Neural progenitor cell (in vitro differentiated cells): ENCODE measurements around the gene ACAA1. TPM values are rescaled to one million over a fixed set of nuclear protein-coding genes. Genes with fewer than 3 reads are reported as not detected.

Experiments used
- DNase-seq: peaks from one replicate; pipeline ENCODE4 v3.0.0-alpha.2; 2016; ENCODE audit warnings: low spot score
- H2AFZ ChIP-seq: fragments of 200-600 bp; sonication (generic); replicated peaks from 2 replicates; pipeline ENCODE4 v1.6.1; 2016; ENCODE audit warnings: antibody characterized with exemption
- H3F3A ChIP-seq: fragments of 200-600 bp; sonication (generic); 2 replicates; pipeline ENCODE4 v1.6.1; 2016; ENCODE audit warnings: antibody characterized with exemption, low read depth
- H3K27ac ChIP-seq: fragments of 200-600 bp; sonication (generic); 2 replicates; pipeline ENCODE4 v1.5.1; 2016; ENCODE audit warnings: mild to moderate bottlenecking
- H3K27me3 ChIP-seq: fragments of 200-600 bp; sonication (generic); 2 replicates; pipeline ENCODE4 v1.6.1; 2016; ENCODE audit warnings: mild to moderate bottlenecking, moderate library complexity
- H3K36me3 ChIP-seq: fragments of 200-600 bp; sonication (generic); 2 replicates; pipeline ENCODE4 v1.5.1; 2016
- H3K4me1 ChIP-seq: fragments of 200-600 bp; sonication (generic); 2 replicates; pipeline ENCODE4 v1.6.1; 2016; ENCODE audit warnings: mixed run types
- H3K4me2 ChIP-seq: fragments of 200-600 bp; sonication (generic); 2 replicates; pipeline ENCODE4 v1.6.1; 2016
- H3K4me3 ChIP-seq: fragments of 200-600 bp; sonication (generic); 2 replicates; pipeline ENCODE4 v1.5.1; 2016
- H3K79me2 ChIP-seq: fragments of 200-600 bp; sonication (generic); 2 replicates; pipeline ENCODE4 v1.6.1; 2016; ENCODE audit warnings: low read depth
- H3K9ac ChIP-seq: fragments of 200-600 bp; sonication (generic); 2 replicates; pipeline ENCODE4 v1.6.1; 2016
- H3K9me3 ChIP-seq: fragments of 200-600 bp; sonication (generic); 2 replicates; pipeline ENCODE4 v1.5.1; 2016; ENCODE audit warnings: low read depth
- H4K20me1 ChIP-seq: fragments of 200-600 bp; sonication (generic); 2 replicates; pipeline ENCODE4 v1.6.1; 2016; ENCODE audit warnings: low read depth
- H3K27ac Mint-ChIP-seq: 3 replicates; pipeline ENCODE4 v1.8.0; 2021; ENCODE audit warnings: mixed read lengths
- H3K27me3 Mint-ChIP-seq: 2 replicates; pipeline ENCODE4 v1.8.0; 2022; ENCODE audit warnings: low read depth, mild to moderate bottlenecking, inconsistent platforms, moderate library complexity, mixed read lengths; ENCODE audit not compliant: insufficient read depth
- H3K36me3 Mint-ChIP-seq: 3 replicates; pipeline ENCODE4 v1.8.0; 2021; ENCODE audit warnings: mixed read lengths
- H3K4me1 Mint-ChIP-seq: 3 replicates; pipeline ENCODE4 v1.8.0; 2021; ENCODE audit warnings: mixed read lengths
- H3K4me3 Mint-ChIP-seq: 3 replicates; pipeline ENCODE4 v1.8.0; 2021; ENCODE audit warnings: mild to moderate bottlenecking, moderate library complexity, mixed read lengths
- H3K9me3 Mint-ChIP-seq: 3 replicates; pipeline ENCODE4 v1.8.0; 2020; ENCODE audit warnings: mixed read lengths
- CTCF ChIP-seq: fragments of 200-600 bp; sonication (generic); IDR thresholded peaks from 2 replicates; pipeline ENCODE4 v1.5.1; 2017; ENCODE audit warnings: antibody characterized with exemption, mild to moderate bottlenecking
- EZH2 ChIP-seq: fragments of 200-600 bp; sonication (generic); IDR thresholded peaks from 2 replicates; pipeline ENCODE4 v1.6.1; 2017; ENCODE audit warnings: antibody characterized with exemption, mild to moderate bottlenecking, moderate library complexity
- EZH2phosphoT487 ChIP-seq: fragments of 200-600 bp; sonication (generic); IDR thresholded peaks from 2 replicates; pipeline ENCODE4 v1.6.1; 2017; ENCODE audit warnings: antibody characterized with exemption
- total RNA-seq: library from RNA; depleted of rRNA; stranded (reverse); fragments of >200 nt; gene quantifications from 2 replicates; pipeline ENCODE4 v1.2.3, GENCODE V29; 2015; ENCODE audit warnings: low replicate concordance

ACAA1 gene
- total RNA-seq, 1 donor from 2014 or later: 3.3 TPM

GRCh38 chr3:38171622-38172021 lies 34.7 kb upstream of the ACAA1 start:
- Histone ChIP-seq H3K4me3 (no peak overlapping the region), H3K36me3 (no peaks in the 10 kb centered on the region), H3K4me2 (no peak overlapping the region), H3K9ac (no peak overlapping the region), H3K27ac (no peak overlapping the region), H3K9me3 (no peaks in the 10 kb centered on the region), H4K20me1 (peaks cover 94% of the 10 kb centered on the region), H3K4me1 (peaks cover 8% of the 10 kb centered on the region), H3K79me2 (peaks cover 100% of the 10 kb centered on the region), H3K27me3 (no peaks in the 10 kb centered on the region), H2AFZ (no peak overlapping the region), H3F3A (no peaks in the 10 kb centered on the region)
- TF ChIP-seq EZH2 (no peak), EZH2phosphoT487 (no peak), CTCF (no peak)
- H3K27me3 Mint-ChIP-seq: no peaks in the 10 kb centered on the region
- no peak for DNase-seq
- no peak overlapping the region for H3K27ac Mint-ChIP-seq
- no peak overlapping the region for H3K4me3 Mint-ChIP-seq
- H3K9me3 Mint-ChIP-seq: no peaks in the 10 kb centered on the region
- peaks cover 18% of the 10 kb centered on the region for H3K4me1 Mint-ChIP-seq
- H3K36me3 Mint-ChIP-seq: peaks cover 13% of the 10 kb centered on the region

GRCh38 chr3:38170722-38171121 lies 33.8 kb upstream of the ACAA1 start:
- H3K4me1 Mint-ChIP-seq: peaks cover 22% of the 10 kb centered on the region
- no peak overlapping the region for H3K4me3 Mint-ChIP-seq
- peaks cover 88% of the 10 kb centered on the region for H4K20me1 ChIP-seq
- H3K27ac ChIP-seq: no peak overlapping the region
- H3K4me1 ChIP-seq: peaks cover 11% of the 10 kb centered on the region
- no peaks in the 10 kb centered on the region for H3K27me3 ChIP-seq
- no peaks in the 10 kb centered on the region for H3K9me3 ChIP-seq
- no peak overlapping the region for H3K4me2 ChIP-seq
- no peak overlapping the region for H2AFZ ChIP-seq
- peaks cover 17% of the 10 kb centered on the region for H3K36me3 Mint-ChIP-seq
- H3K27ac Mint-ChIP-seq: no peak overlapping the region
- peaks cover 6% of the 10 kb centered on the region for H3F3A ChIP-seq
- TF ChIP-seq EZH2 (no peak), EZH2phosphoT487 (no peak)
- no peaks in the 10 kb centered on the region for H3K36me3 ChIP-seq
- H3K9ac ChIP-seq: no peak overlapping the region
- no peak for DNase-seq
- peaks cover 100% of the 10 kb centered on the region for H3K79me2 ChIP-seq
- peaks cover 3% of the 10 kb centered on the region for H3K27me3 Mint-ChIP-seq
- H3K9me3 Mint-ChIP-seq: no peaks in the 10 kb centered on the region
- H3K4me3 ChIP-seq: no peak overlapping the region

- Histone ChIP-seq H3K4me1 (peaks cover 9% of the 10 kb centered on the region), H3K79me2 (peaks cover 84% of the 10 kb centered on the region), H3K9me3 (no peaks in the 10 kb centered on the region), H3K27me3 (no peaks in the 10 kb centered on the region), H2AFZ (no peak overlapping the region), H3K27ac (no peak overlapping the region), H4K20me1 (peaks cover 72% of the 10 kb centered on the region), H3K4me2 (no peak overlapping the region), H3F3A (peaks cover 11% of the 10 kb centered on the region), H3K36me3 (no peaks in the 10 kb centered on the region), H3K4me3 (no peak overlapping the region), H3K9ac (no peak overlapping the region)
- peaks cover 15% of the 10 kb centered on the region for H3K36me3 Mint-ChIP-seq
- no peaks in the 10 kb centered on the region for H3K9me3 Mint-ChIP-seq
- no peak for TF ChIP-seq EZH2
- no peak for TF ChIP-seq CTCF
- no peak for TF ChIP-seq EZH2phosphoT487
- peaks cover 10% of the 10 kb centered on the region for H3K27me3 Mint-ChIP-seq
- H3K4me1 Mint-ChIP-seq: peaks cover 27% of the 10 kb centered on the region
- DNase-seq: no peak
- no peak overlapping the region for H3K4me3 Mint-ChIP-seq
- H3K27ac Mint-ChIP-seq: no peak overlapping the region
These were observed 32.0 kb upstream of the ACAA1 start for GRCh38 chr3:38169027-38169317.

- H3K4me2 ChIP-seq: peak overlapping the region; percentile 79
- peaks cover 15% of the 10 kb centered on the region for H3F3A ChIP-seq
- Mint-ChIP-seq H3K36me3 (peaks cover 15% of the 10 kb centered on the region), H3K9me3 (no peaks in the 10 kb centered on the region), H3K4me3 (no peak overlapping the region), H3K27ac (no peak overlapping the region), H3K27me3 (peaks cover 10% of the 10 kb centered on the region), H3K4me1 (peaks cover 22% of the 10 kb centered on the region)
- H3K4me3 ChIP-seq: no peak overlapping the region
- H3K36me3 ChIP-seq: no peaks in the 10 kb centered on the region
- no peak overlapping the region for H3K27ac ChIP-seq
- H3K9ac ChIP-seq: no peak overlapping the region
- peaks cover 66% of the 10 kb centered on the region for H4K20me1 ChIP-seq
- H3K79me2 ChIP-seq: peaks cover 78% of the 10 kb centered on the region
- no peaks in the 10 kb centered on the region for H3K9me3 ChIP-seq
- peaks cover 3% of the 10 kb centered on the region for H3K4me1 ChIP-seq
- no peaks in the 10 kb centered on the region for H3K27me3 ChIP-seq
- DNase-seq: no peak
- H2AFZ ChIP-seq: no peak overlapping the region
- no peak for TF ChIP-seq CTCF
- TF ChIP-seq EZH2phosphoT487: no peak
- no peak for TF ChIP-seq EZH2
These were observed 31.5 kb upstream of the ACAA1 start for GRCh38 chr3:38168151-38169026.
